Mesodermal cell (in vitro differentiated cells): ENCODE results near the gene FBXW8.

Experiments used
- H3K27ac ChIP-seq: 2 replicates; pipeline ENCODE4 v1.7.0; 2013; ENCODE audit warnings: mild to moderate bottlenecking, low read depth, low read length, moderate library complexity; ENCODE audit not compliant: severe bottlenecking
- H3K36me3 ChIP-seq: 2 replicates; pipeline ENCODE4 v1.7.1; 2013; ENCODE audit warnings: mild to moderate bottlenecking, low read length, moderate library complexity; ENCODE audit not compliant: control insufficient read depth, insufficient read depth
- H3K4me1 ChIP-seq: one replicate; pipeline ENCODE4 v1.7.1; 2013; ENCODE audit warnings: mild to moderate bottlenecking, low read length; ENCODE audit not compliant: insufficient read depth, control insufficient read depth, poor library complexity, severe bottlenecking
- H3K4me3 ChIP-seq: 2 replicates; pipeline ENCODE4 v1.7.0; 2013; ENCODE audit warnings: low read length, control low read depth, mild to moderate bottlenecking; ENCODE audit not compliant: insufficient read depth, poor library complexity, severe bottlenecking; ENCODE audit errors: extremely low read depth
- H3K9me3 ChIP-seq: 2 replicates; pipeline ENCODE4 v1.7.1; 2013; ENCODE audit warnings: mild to moderate bottlenecking, low read length, moderate library complexity; ENCODE audit not compliant: control insufficient read depth
- WGBS, 2 experiments: methylation state at CpG; one replicate each; pipeline ENCODE4 v1.1.5; 2013; ENCODE audit warnings: missing lambda C conversion rate in 2 of 2; ENCODE audit not compliant: insufficient coverage in 2 of 2; 5-methylcytosine and 5-hydroxymethylcytosine counted together

Gene FBXW8

DNA sequence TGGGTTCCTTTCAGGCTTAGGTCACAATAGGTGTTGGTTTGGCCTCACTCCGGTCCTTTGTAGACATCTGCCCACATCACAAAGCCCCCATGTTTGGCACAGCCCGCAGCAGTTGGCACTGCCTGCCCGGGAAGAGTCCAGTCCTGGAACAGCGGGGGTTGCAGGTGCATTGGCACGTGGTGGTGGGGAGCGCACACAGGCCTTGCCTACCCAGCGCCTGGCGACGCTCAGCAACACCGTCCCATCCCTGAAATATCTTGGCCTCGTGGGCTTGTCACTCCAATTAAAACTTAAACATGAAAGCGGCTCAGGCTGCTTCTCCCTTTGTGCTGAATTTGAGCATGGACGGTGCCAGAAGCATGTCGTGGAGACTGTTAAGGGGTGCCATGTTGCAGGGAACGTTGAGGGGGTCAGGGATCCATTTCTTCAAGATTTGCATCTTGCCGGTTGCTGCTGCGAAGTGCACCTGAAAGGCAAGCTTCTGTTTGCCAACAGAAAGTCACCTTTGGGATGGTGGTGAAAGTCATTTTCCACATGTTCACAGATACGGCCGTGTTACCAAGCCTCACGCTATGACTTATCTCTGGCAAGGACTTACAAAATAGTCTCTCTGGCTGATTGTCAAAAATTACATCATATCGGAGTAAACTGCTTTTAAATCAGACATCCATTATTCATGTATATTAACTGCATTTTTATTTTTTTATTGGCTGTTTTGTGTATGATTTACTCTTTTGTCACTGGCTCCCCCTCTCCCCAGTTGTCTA, 91.5 kb downstream of the FBXW8 start:
- Histone ChIP-seq H3K27ac (no peak overlapping the region), H3K9me3 (no peaks in the 10 kb centered on the region), H3K36me3 (peaks cover 54% of the 10 kb centered on the region), H3K4me1 (no peaks in the 10 kb centered on the region), H3K4me3 (no peak overlapping the region)
- 94 to 95% methylated on average over 17 to 20 of the region's 21 CpGs for WGBS, 2 experiments

- 83 to 87% methylated on average over 7 to 8 of the region's 8 CpGs for WGBS, 2 experiments
- no peak overlapping the region for H3K27ac ChIP-seq
- H3K9me3 ChIP-seq = no peaks in the 10 kb centered on the region
Observed at GRCh38 chr12:117003883-117004404, 93.2 kb downstream of the FBXW8 start.

GRCh38 chr12:117005417-117006046, 94.8 kb downstream of the FBXW8 start:
- Histone ChIP-seq H3K4me1 (no peaks in the 10 kb centered on the region), H3K27ac (no peak overlapping the region), H3K9me3 (no peaks in the 10 kb centered on the region), H3K36me3 (peaks cover 58% of the 10 kb centered on the region), H3K4me3 (no peak overlapping the region)
- WGBS, 2 experiments = 92% methylated on average over 8 of the region's 11 CpGs

More at GRCh38 chr12:117003883-117004404, 93.2 kb downstream of the FBXW8 start:
- H3K4me1 ChIP-seq = no peaks in the 10 kb centered on the region
- no peak overlapping the region for H3K4me3 ChIP-seq
- peaks cover 54% of the 10 kb centered on the region for H3K36me3 ChIP-seq

GRCh38 chr12:117006333-117006732, 95.6 kb downstream of the FBXW8 start:
- no peaks in the 10 kb centered on the region for H3K9me3 ChIP-seq

DNA sequence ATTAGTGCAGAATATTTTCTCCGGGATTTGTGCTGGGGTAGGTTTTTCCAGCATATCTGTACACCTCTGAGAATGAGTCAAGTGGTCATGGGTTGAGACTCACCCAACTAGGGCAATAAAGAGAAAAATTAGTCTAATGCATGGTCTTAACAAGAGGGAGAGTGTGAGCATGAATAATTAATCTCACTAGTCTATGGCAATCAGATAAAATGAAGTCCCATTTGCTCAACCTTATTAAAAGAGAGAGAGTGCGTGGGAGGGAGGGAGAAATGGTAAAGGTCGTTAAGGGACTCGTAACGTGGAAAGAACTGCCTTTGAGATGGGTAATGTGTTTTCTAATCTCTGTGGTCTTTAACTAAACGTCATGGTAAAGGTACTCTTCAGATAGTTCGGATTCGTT, 96.8 kb downstream of the FBXW8 start:
- Histone ChIP-seq H3K4me3 (no peak overlapping the region), H3K27ac (no peak overlapping the region), H3K36me3 (peaks cover 56% of the 10 kb centered on the region), H3K9me3 (no peaks in the 10 kb centered on the region), H3K4me1 (no peaks in the 10 kb centered on the region)
- WGBS, 2 experiments = 91 to 94% methylated on average over 4 to 5 of the region's 8 CpGs

More at GRCh38 chr12:117006333-117006732, 95.6 kb downstream of the FBXW8 start:
- Histone ChIP-seq H3K36me3 (peaks cover 60% of the 10 kb centered on the region), H3K4me3 (no peak overlapping the region), H3K27ac (no peak overlapping the region), H3K4me1 (no peaks in the 10 kb centered on the region)
- WGBS, 2 experiments = 93 to 97% methylated on average over 8 to 9 of the region's 9 CpGs

DNA sequence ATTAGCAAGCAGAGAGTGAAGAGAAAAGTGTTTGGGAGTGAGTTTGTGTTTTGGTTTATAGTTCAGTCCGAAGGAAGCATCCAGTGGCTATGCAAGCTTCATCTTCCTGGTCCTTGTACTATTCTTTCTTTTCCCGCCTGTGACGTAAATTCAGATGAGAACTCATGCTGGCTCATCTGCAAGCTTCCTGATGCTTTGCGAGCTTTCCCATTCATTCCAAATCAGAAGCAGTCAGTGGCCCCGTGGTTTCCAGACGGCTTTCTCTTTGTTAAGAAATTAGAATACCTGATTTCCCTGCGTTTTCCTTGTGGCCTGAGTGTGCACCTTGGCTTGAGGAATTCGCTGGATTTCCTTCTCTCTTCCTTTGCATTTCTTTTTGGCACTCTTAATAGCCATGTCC, 99.0 kb downstream of the FBXW8 start:
- H3K9me3 ChIP-seq = peaks cover 9% of the 10 kb centered on the region
- no peaks in the 10 kb centered on the region for H3K4me1 ChIP-seq
- no peak overlapping the region for H3K27ac ChIP-seq
- no peak overlapping the region for H3K4me3 ChIP-seq
- 43 to 50% methylated on average over 7 of the region's 8 CpGs for WGBS, 2 experiments
- peaks cover 62% of the 10 kb centered on the region for H3K36me3 ChIP-seq

- H3K4me1 ChIP-seq = no peaks in the 10 kb centered on the region
- peaks cover 63% of the 10 kb centered on the region for H3K36me3 ChIP-seq
- peaks cover 11% of the 10 kb centered on the region for H3K9me3 ChIP-seq
- H3K4me3 ChIP-seq = no peak overlapping the region
- WGBS, 2 experiments = 92 to 97% methylated on average over 7 to 12 of the region's 17 CpGs
- no peak overlapping the region for H3K27ac ChIP-seq
Observed at GRCh38 chr12:117010693-117011451, 100.1 kb downstream of the FBXW8 start.

GRCh38 chr12:117011988-117012805, 101.4 kb downstream of the FBXW8 start:
- Histone ChIP-seq H3K9me3 (peaks cover 11% of the 10 kb centered on the region), H3K4me3 (no peak overlapping the region), H3K4me1 (no peaks in the 10 kb centered on the region), H3K27ac (no peak overlapping the region), H3K36me3 (peaks cover 61% of the 10 kb centered on the region)
- WGBS, 2 experiments = 82 to 96% methylated on average over 2 to 4 of the region's 4 CpGs

- WGBS, 2 experiments = no CpG with 5 or more reads among the region's 1 CpG
- H3K36me3 ChIP-seq = peaks cover 57% of the 10 kb centered on the region
- no peak overlapping the region for H3K4me3 ChIP-seq
- no peaks in the 10 kb centered on the region for H3K4me1 ChIP-seq
- H3K9me3 ChIP-seq = peaks cover 11% of the 10 kb centered on the region
- no peak overlapping the region for H3K27ac ChIP-seq
Observed at GRCh38 chr12:117013726-117014125, 103.0 kb downstream of the FBXW8 start.

GRCh38 chr12:117014342-117014887, 103.7 kb downstream of the FBXW8 start:
- peaks cover 60% of the 10 kb centered on the region for H3K36me3 ChIP-seq
- WGBS, 2 experiments = 88 to 98% methylated on average over 3 to 6 of the region's 8 CpGs
- no peaks in the 10 kb centered on the region for H3K4me1 ChIP-seq
- no peak overlapping the region for H3K27ac ChIP-seq
- H3K9me3 ChIP-seq = peaks cover 11% of the 10 kb centered on the region
- H3K4me3 ChIP-seq = no peak overlapping the region
